Hindlimb muscle (tissue), 1 donor: ENCODE data around the gene MLLT10. TPM values are rescaled to one million over a fixed set of nuclear protein-coding genes. Genes with fewer than 3 reads are reported as not detected.

Experiments
- DNase-seq: peaks from one replicate; pipeline ENCODE4 v3.0.0-alpha.2; 2013
- polyA plus RNA-seq: library from polyadenylated mRNA; unstranded; fragments of 120-200 nt; gene quantifications from one replicate; pipeline ENCODE4 v1.2.1, GENCODE V29; 2013; ENCODE audit not compliant: insufficient read length

The MLLT10 gene
- polyA plus RNA-seq, 1 donor = 27.0 TPM

GRCh38 chr10:21650353-21650752 lies 116.3 kb downstream of the MLLT10 start:
- DNase-seq = no peak

DNA sequence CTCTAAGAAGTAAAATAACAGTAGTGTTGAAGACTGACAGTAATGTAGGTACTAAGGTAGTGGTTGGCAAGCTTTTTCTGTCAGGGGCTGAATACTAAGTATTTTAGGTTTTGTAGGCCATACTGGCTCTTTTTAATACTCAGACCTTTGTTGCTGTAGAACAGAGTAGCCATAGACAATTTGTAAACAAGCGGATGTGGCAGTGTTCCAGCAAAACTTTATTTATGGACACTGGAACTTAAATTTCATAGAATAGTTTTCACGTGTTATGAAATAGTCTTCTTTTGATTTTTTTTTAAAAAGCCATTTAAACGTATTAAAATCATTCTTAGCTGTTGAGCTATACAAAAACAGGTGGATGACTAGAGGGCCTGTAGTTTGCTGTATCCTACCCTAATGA lies 121.2 kb downstream of the MLLT10 start:
- DNase-seq = no peak

GRCh38 chr10:21655687-21656086 lies 121.7 kb downstream of the MLLT10 start:
- no peak for DNase-seq

DNA sequence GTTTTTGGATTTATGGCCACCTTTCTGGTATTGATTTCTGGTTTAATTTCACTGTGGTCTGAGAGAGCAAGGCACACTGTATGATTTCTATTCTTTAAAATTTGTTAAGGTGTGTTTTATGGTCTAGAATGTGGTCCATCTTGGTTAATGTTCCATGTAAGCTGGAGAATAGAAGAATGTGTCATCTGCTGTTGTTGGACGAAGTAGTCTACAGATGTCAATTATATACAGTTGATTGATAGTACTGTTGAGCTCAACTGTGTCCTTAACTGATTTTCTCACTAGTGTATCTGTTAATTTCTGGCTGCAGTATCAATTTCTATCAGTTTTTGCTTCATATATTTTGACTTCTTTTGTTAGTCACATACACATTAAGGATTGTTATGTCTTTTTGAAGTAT lies 127.1 kb downstream of the MLLT10 start:
- DNase-seq = no peak

DNA sequence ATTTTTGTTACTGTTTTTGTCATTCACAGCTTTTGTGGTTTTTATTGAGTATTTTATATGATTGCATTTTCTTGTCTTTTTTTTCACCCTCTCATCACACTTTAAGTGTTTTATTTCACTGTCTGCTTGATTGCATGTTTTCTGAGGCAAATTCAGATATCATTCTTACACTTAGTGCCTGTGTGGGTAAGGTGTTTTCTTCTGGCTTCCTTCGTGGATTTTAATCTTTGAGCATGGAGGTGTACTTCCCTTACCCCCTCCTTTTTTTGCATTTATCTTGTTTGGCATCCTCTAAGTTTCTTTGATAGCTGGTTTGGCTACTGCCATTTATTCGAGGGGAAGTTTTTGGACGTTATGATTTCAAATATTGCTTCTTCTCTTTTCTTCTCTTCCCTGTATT lies 127.9 kb downstream of the MLLT10 start:
- DNase-seq = no peak

DNA sequence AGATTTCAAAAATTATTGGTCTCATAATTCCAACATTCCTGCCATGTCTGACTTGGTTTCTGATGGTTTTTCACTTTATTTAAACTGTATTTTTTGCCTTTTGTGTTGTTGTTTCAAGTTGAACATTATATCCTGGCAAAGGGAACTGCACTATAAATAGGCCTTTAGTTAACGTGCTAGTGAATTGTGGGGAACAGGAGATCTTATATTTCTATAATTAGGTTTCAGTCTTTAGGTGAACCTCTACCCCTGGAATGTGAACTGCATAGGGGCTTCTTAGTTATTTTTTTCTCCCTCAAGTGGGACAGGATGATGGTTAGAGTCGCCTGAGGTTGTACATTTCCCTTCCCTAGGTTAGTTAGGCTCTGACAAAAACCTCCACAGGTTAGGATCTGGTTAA lies 128.6 kb downstream of the MLLT10 start:
- no peak for DNase-seq

DNA sequence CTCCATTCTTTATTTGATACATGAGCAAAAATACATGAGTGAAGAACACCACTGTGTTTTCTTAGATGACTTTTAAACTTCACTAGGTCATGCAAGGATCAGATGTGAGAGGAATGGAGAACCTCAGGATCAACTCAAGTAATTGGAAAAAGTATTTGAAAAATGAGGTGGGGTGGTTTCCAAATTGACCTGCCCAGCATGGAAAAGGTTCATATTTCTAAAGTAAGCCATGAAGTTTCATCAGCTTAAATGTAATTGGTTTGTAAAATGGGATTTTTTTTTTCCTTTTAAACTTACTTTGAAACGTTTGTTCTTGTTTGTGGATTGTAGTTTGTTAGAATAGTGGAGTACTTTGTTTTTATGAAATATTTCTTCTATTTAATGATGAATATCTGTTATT lies 134.8 kb downstream of the MLLT10 start:
- DNase-seq = no peak

GRCh38 chr10:21670391-21670790 lies 136.4 kb downstream of the MLLT10 start:
- no peak for DNase-seq

GRCh38 chr10:21673668-21674067 lies 139.6 kb downstream of the MLLT10 start:
- no peak for DNase-seq

DNA sequence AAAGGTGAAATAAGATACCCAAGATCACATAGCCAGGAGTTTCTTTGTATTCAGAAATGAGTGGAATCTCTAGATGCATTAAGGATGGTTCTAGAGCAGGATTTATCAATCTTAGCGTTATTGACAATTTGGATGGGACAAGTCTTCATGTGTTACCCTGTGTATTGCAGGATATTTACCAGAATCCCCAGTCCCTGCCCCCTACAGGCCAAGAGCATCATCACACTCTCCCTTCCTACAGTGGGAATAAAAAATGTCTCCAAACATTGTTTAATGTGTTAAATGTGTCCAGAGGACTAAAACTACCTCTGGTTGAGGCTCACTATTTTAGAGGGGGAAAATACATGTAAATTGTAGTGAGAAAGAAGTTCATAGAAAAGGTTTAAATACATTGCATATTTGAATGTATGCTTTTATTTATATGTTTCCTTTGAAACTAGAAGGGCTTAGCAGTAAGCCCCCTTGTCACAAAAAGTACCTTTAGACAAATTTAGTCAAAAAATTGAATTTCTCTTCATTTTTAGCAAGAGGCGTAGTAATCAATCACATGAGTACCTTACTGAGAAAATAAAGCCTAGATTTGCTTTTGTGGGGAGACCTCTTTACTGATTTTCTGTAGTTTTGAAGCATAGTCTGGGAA lies 141.2 kb downstream of the MLLT10 start:
- no peak for DNase-seq

DNA sequence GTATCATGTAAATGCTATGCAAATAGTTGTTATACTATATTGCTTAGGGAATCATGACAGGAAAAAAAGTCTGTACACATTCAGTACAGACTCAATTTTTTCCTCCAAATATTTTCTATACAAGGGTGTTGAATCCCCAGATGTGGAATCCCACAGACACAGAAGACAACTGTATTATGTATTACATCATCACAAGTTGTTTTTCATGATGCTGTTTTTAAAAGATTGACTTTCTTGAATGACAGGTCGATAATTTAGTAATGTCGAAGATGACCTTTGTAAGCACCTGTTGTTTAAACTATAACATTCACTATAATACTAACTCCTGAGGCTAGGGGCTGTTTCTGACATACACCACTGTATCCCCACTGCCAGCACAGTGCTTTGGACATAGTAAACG lies 143.5 kb downstream of the MLLT10 start:
- no peak for DNase-seq

DNA sequence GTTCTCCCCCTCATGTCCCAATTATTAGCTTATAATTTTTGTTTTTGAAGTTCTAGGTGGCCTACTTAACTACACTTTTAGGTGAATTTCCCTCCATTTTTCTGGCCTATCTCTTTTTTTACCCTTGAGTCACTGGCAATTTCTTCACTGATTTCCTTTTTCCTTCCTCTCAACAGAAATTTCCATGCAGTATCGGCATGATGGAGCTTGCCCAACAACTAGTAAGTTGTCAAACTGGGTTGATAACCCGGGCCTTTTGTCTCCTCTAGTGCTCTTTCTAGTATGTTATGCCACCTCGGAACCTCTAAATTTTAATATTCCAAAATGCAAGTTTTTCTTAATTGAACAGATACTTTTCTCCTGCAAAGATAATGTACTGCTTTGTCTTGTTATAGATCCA lies 147.1 kb downstream of the MLLT10 start:
- no peak for DNase-seq

GRCh38 chr10:21687266-21688008 lies 153.4 kb downstream of the MLLT10 start:
- no peak for DNase-seq

DNA sequence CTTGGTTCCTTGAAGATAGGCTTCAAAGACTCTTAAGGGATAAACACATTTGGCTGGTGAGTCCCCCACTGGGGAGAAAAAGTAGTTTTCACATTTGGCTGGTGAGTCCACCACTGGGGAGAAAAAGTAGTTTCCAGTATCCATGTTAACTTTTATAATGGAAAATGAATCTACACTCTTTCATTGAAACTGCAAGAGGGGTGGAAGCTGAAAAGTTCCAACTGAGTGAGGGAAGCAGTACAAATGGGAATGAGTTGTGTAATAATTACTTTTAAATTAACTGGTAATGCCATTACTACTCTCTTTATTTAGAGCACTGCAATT lies 153.9 kb downstream of the MLLT10 start:
- no peak for DNase-seq

GRCh38 chr10:21688870-21689269 lies 154.8 kb downstream of the MLLT10 start:
- no peak for DNase-seq

DNA sequence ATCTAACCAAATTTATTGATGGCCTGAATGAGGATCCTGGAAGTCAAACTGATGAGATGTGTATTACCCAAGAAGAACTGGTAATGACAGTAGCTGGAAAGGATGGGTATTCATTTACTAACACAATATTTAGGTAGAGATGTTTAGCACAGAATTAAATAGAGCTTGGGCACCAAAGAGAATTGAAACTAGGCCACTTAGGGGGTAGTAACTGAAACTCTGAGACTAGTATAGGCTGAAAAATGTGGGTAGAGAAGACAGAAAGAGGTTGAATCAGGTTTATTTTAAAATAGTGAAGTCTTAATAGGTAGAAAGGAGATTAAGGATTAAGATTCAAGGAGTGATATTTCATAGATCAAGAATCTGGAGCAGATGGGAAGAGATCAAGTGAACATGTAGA lies 155.8 kb downstream of the MLLT10 start:
- no peak for DNase-seq

- DNase-seq = no peak
These were observed 158.9 kb downstream of the MLLT10 start for GRCh38 chr10:21692916-21693315.

DNA sequence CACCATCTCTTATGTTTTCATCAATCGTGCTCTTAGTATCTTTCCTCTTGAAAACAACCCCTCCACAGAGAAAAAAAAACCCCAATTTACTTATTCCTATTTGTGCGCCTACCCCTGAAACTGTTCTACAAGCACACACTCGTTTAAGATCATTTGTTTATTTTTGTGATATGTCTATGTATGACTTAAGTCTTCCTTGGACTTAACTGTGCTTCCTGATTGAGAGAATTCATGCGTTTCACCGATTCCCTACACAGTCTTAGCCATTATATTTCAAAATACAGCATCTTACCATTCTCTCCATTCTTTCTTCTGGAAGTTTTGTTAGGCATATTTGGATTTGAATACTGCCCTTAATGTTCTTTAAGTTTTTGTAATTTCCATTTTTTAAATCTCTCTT lies 159.4 kb downstream of the MLLT10 start:
- no peak for DNase-seq

GRCh38 chr10:21694631-21695030 lies 160.6 kb downstream of the MLLT10 start:
- no peak for DNase-seq

DNA sequence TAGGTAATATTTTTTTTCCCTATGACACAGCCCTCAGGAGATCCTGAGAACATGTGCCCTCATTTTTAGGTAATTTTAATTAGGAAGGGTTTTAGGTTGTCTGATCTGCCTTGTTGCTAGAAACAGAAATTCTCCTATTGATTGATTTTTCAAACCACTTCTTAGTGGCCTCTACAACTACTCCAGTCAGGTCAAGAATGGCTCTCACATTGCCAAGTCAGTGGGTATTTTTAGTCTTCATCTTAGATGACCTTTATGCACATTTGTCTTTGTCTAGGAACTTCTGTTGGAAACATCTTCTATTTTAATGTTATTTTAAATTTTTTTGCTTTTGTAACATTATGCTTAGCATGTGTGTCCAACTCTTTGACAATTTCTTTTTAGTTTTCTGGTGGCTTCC lies 162.3 kb downstream of the MLLT10 start:
- DNase-seq = no peak

DNA sequence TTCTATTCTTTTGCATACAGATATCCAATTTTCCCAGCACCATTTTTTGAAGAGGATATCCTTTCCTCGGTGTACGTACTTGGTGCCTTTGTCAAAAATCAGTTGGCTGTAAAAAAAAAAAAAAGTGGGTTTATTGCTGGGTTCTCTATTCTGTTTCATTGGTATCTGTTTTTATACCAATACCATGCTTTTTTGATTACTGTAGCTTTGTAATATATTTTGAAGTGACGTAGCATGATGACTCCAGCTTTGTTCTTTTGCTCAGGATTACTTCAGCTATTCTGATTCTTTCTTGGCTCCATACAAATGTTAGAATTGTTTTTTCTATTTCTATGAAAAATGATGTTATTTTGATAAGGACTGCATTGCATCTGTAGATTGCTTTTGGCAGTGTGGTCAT lies 165.5 kb downstream of the MLLT10 start:
- no peak for DNase-seq

DNA sequence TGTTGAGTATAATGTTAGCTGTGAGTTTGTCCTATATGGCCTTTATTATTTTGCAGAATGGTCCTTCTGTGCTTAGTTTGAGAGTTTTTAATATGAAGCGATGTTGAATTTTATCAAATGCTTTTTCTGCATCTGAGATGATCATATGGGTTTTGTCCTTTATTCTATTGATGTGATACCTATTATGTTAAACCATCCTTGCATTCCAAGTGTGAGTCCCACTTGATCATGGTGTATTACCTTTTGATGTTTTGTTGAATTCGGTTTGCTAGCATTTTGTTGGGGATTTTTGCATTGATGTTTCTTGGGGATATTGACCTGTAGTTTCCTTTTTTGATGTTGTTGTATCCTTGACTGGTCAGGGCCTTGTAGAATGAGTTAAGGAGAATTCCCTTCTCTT lies 166.4 kb downstream of the MLLT10 start:
- no peak for DNase-seq

GRCh38 chr10:21702633-21703111 lies 168.6 kb downstream of the MLLT10 start:
- DNase-seq = no peak

DNA sequence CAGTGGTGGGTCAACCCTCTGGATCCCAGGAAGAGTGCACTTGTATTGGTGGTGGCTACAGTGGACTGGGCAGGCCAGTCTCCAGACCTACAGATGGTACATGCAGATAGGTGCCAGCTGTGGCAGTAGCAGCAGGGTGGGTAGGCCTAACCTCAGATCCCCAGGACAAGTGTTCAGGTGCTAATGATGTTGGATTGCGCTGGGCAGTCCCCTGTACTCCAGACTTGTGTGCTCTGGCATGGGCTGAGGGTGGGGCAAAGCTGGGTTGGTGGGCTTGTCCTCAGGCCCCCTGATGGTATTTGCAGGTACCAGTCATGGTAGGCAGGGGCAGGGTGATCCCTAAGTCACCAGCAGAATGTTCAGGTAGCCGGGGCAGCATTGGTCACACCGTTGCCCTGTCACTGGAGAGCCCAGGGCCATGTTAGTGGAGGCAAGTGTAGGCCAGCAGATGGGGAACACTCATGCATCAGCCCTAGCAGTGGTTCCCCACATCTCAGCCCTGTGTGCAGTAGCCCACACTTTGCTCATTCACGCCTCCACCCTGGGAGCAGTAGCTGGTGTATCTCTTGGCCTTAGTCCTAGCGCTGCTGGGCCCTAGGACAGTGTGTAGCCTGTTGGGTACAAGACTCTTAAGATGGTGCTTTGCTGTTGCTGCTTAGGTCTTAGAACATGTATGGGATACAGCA lies 171.3 kb downstream of the MLLT10 start:
- no peak for DNase-seq
